ENCODE results near the gene KRAS.
A peak's percentile ranks its signal among the peaks of the same experiment; 100 is the strongest.

KRAS gene

GRCh38 chr12:25194722-25195055 lies 56.0 kb downstream of the KRAS start:
- DNase-seq = no peak

- DNase-seq = no peak
These were observed 56.5 kb downstream of the KRAS start for GRCh38 chr12:25194214-25194613.

GRCh38 chr12:25190793-25191192 lies 59.9 kb downstream of the KRAS start:
- no peak for DNase-seq

- DNase-seq = no peak
These were observed 61.1 kb downstream of the KRAS start for GRCh38 chr12:25189656-25190055.

GRCh38 chr12:25187781-25188180 lies 62.9 kb downstream of the KRAS start:
- no peak for DNase-seq

GRCh38 chr12:25186788-25187402 lies 63.8 kb downstream of the KRAS start:
- DNase-seq = no peak

- no peak for DNase-seq
These were observed 64.5 kb downstream of the KRAS start for GRCh38 chr12:25186038-25186787.

- no peak for DNase-seq
These were observed 66.6 kb downstream of the KRAS start for GRCh38 chr12:25184132-25184531.

- no peak for DNase-seq
These were observed 68.0 kb downstream of the KRAS start for GRCh38 chr12:25182765-25183164.

GRCh38 chr12:25162866-25163265 lies 87.9 kb downstream of the KRAS start:
- DNase-seq = no peak

- DNase-seq = no peak
These were observed 94.7 kb downstream of the KRAS start for GRCh38 chr12:25156061-25156460.

GRCh38 chr12:25155022-25155576 lies 95.6 kb downstream of the KRAS start:
- DNase-seq = peak; percentile 33

Data from NCI-H510A treated with DMSO at 0.1 percent for 48 hours (cell line).